Sigmoid colon (tissue), 7 donors: ENCODE data around the gene ST6GALNAC3. TPM values are rescaled to one million over a fixed set of nuclear protein-coding genes. Genes with fewer than 3 reads are reported as not detected.

Experiments
- DNase-seq: peaks from one replicate; pipeline ENCODE4 v3.0.0-alpha.2; 2019
- H3K27ac ChIP-seq, 4 donors: fragments of 200-600 bp; sonication (generic); one replicate each; pipeline ENCODE4 v1.5.1; 2016 to 2019; ENCODE audit warnings: mild to moderate bottlenecking in 1 of 4
- H3K27me3 ChIP-seq, 3 donors: fragments of 200-600 bp; sonication (generic); one replicate each; pipeline ENCODE4 v1.5.1; 2019; ENCODE audit warnings: mild to moderate bottlenecking in 1 of 3
- H3K36me3 ChIP-seq, 4 donors: fragments of 200-600 bp; sonication (generic); one replicate each; pipeline ENCODE4 v1.5.1; 2016 to 2019
- H3K4me1 ChIP-seq, 4 donors: fragments of 200-600 bp; sonication (generic); one replicate each; pipeline ENCODE4 v1.5.1; 2017 to 2019
- H3K4me3 ChIP-seq, 4 donors: fragments of 200-600 bp; sonication (generic); one replicate each; pipeline ENCODE4 v1.5.1; 2017 to 2019; ENCODE audit warnings: mild to moderate bottlenecking in 2 of 4, moderate library complexity in 1 of 4
- H3K9me3 ChIP-seq, 4 donors: fragments of 200-600 bp in 3 of 4; sonication (generic) in 3 of 4; one replicate each; pipeline versions ENCODE4 v1.5.1 to v1.6.1; 2013 to 2019
- EP300 ChIP-seq, 4 donors: sonication (generic); formaldehyde crosslinking; IDR thresholded peaks; one replicate each; pipeline ENCODE4 v1.6.1; 2017; ENCODE audit warnings: antibody characterized with exemption in 4 of 4
- POLR2A ChIP-seq, 2 donors: fragments of 450-650 bp; IDR thresholded peaks; one replicate each; pipeline ENCODE4 v1.6.1; 2016; ENCODE audit warnings: antibody characterized with exemption in 2 of 2, mild to moderate bottlenecking in 2 of 2, moderate library complexity in 2 of 2
- POLR2AphosphoS5 ChIP-seq, 4 donors: sonication (generic); formaldehyde crosslinking; IDR thresholded peaks; one replicate each; pipeline ENCODE4 v1.6.1; 2017; ENCODE audit warnings: antibody characterized with exemption in 4 of 4
- WGBS, 2 donors: extraction: QIAGEN DNeasy Blood & Tissue Kit; methylation state at CpG; one replicate each; pipeline ENCODE4 v1.1.7; 2013; 5-methylcytosine and 5-hydroxymethylcytosine counted together
- intact Hi-C: fragments of 100-400 bp; cut with DNase I; formaldehyde crosslinking; loops from one replicate; pipeline ENCODE4 v1.15.1; 2023
- polyA plus RNA-seq, 3 donors: library from polyadenylated mRNA; stranded (reverse); fragments of 200-250 nt; gene quantifications; one replicate each; pipeline ENCODE4 v1.2.3, GENCODE V29; 2013
- total RNA-seq, 4 donors: library from RNA; depleted of rRNA; stranded (reverse); fragments of >200 nt; gene quantifications; one replicate each; pipeline ENCODE4 v1.1.0, GENCODE V29; 2016
- TF ChIP-seq, protein P1 (sequence below), 4 experiments: fragments of 450-650 bp in 3 of 4; fragments of 200-600 bp in 1 of 4; IDR thresholded peaks; one replicate each; pipeline ENCODE4 v1.5.1; 2016 to 2019; ENCODE audit warnings: antibody characterized with exemption in 4 of 4, mild to moderate bottlenecking in 3 of 4, moderate library complexity in 2 of 4
- donor health status: healthy with polysubstance abuse.
- donor health status: Bipolar disorder and iron deficiency.
- donor health status: healthy.

ST6GALNAC3 gene
- total and polyA plus RNA-seq, 7 donors, result 1.6 to 7.5 (median 2.5) TPM

DNA sequence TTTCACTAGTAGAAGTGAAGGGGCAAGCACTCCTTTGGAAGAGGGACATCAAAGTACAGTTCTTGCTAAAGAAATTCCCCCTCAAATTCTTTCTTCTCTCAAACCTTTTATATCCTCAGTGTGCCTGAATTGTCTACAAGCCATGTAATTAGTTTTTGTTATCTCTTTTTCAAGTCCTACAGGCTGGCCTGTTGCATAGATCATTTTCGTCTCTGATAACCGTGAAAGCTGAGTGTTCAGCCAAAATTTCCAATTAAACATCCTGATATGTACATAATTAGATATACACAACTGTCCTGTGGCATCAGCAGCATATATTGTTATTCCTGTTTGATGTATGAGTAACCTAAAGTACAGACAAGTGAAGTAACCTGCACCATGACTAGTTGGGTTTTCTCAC lies 417.2 kb downstream of the ST6GALNAC3 start:
- Histone ChIP-seq H3K36me3 (no peaks in the 10 kb centered on the region), H3K27me3 (no peaks in the 10 kb centered on the region), H3K27ac (no peak overlapping the region), H3K9me3 (no peaks in the 10 kb centered on the region), H3K4me3 (no peak overlapping the region), H3K4me1 (no peaks in the 10 kb centered on the region)
- no peak for DNase-seq
- TF ChIP-seq POLR2AphosphoS5 (IDR thresholded peaks at IDR 0.05) (no peak), EP300 (IDR thresholded peaks at IDR 0.05) (no peak)
- TF ChIP-seq, protein P1, sequence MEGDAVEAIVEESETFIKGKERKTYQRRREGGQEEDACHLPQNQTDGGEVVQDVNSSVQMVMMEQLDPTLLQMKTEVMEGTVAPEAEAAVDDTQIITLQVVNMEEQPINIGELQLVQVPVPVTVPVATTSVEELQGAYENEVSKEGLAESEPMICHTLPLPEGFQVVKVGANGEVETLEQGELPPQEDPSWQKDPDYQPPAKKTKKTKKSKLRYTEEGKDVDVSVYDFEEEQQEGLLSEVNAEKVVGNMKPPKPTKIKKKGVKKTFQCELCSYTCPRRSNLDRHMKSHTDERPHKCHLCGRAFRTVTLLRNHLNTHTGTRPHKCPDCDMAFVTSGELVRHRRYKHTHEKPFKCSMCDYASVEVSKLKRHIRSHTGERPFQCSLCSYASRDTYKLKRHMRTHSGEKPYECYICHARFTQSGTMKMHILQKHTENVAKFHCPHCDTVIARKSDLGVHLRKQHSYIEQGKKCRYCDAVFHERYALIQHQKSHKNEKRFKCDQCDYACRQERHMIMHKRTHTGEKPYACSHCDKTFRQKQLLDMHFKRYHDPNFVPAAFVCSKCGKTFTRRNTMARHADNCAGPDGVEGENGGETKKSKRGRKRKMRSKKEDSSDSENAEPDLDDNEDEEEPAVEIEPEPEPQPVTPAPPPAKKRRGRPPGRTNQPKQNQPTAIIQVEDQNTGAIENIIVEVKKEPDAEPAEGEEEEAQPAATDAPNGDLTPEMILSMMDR (IDR thresholded peaks at IDR 0.05), result no peak
- intact Hi-C loops, result no loop called here
- 91% methylated on average over 2 of the region's 2 CpGs for WGBS, 2 donors

DNA sequence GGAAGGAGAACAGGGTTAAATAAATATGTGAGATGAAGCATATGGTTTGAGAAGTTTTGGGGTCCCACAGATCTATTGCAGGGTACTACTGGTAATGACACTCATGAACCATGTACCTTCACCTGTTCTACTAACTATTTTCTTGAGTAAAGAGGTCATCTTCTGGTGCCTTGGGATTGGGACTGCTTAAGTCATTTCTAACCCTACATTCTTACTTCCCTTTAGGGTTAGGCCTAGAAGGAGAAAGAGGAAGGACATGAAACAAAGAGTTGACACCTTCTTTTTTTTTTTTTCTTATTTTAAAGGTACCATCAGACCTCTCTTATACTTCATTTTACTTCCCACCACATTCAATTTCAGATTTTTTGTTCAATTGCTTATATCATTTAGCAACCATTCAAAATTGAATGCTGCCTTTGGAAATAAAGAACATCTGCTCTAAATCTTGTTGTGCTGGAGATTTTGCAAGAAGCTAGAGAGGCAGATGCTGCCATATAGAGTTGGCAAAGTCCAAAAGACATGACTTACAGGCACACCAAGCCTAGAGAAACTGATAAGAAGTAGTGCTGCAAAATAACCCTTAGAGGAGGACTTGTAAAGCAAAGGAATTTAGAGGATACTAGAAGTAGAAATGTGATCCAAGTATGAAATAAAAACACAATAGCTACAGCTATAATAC lies 418.3 kb downstream of the ST6GALNAC3 start:
- no peak for DNase-seq
- Histone ChIP-seq H3K27me3 (no peaks in the 10 kb centered on the region), H3K36me3 (no peaks in the 10 kb centered on the region), H3K4me3 (no peak overlapping the region), H3K4me1 (no peaks in the 10 kb centered on the region), H3K9me3 (no peaks in the 10 kb centered on the region), H3K27ac (no peak overlapping the region)
- TF ChIP-seq POLR2A (IDR thresholded peaks at IDR 0.05) (no peak), POLR2AphosphoS5 (IDR thresholded peaks at IDR 0.05) (no peak), EP300 (IDR thresholded peaks at IDR 0.05) (no peak)
- TF ChIP-seq, protein P1 (IDR thresholded peaks at IDR 0.05), result no peak
- intact Hi-C loops, result no loop called here

GRCh38 chr1:76494807-76495206 lies 420.3 kb downstream of the ST6GALNAC3 start:
- no peaks in the 10 kb centered on the region for H3K27me3 ChIP-seq
- H3K9me3 ChIP-seq, result no peaks in the 10 kb centered on the region
- H3K4me3 ChIP-seq, result no peak overlapping the region
- intact Hi-C loops, result no loop called here
- H3K36me3 ChIP-seq, result no peaks in the 10 kb centered on the region
- no peak overlapping the region for H3K27ac ChIP-seq
- no peaks in the 10 kb centered on the region for H3K4me1 ChIP-seq
- TF ChIP-seq EP300 (IDR thresholded peaks at IDR 0.05), result no peak
- no peak for TF ChIP-seq POLR2AphosphoS5 (IDR thresholded peaks at IDR 0.05)
- TF ChIP-seq, protein P1 (IDR thresholded peaks at IDR 0.05), result no peak
- TF ChIP-seq POLR2A (IDR thresholded peaks at IDR 0.05), result no peak
- DNase-seq, result no peak

GRCh38 chr1:76496871-76497270 lies 422.3 kb downstream of the ST6GALNAC3 start:
- Histone ChIP-seq H3K27me3 (no peaks in the 10 kb centered on the region), H3K4me1 (no peaks in the 10 kb centered on the region), H3K36me3 (no peaks in the 10 kb centered on the region), H3K9me3 (no peaks in the 10 kb centered on the region), H3K27ac (no peak overlapping the region), H3K4me3 (no peak overlapping the region)
- intact Hi-C loops, result no loop called here
- DNase-seq, result no peak
- TF ChIP-seq POLR2AphosphoS5 (IDR thresholded peaks at IDR 0.05) (no peak), EP300 (IDR thresholded peaks at IDR 0.05) (no peak), POLR2A (IDR thresholded peaks at IDR 0.05) (no peak)
- TF ChIP-seq, protein P1 (IDR thresholded peaks at IDR 0.05), result no peak
- 70% methylated on average over 3 of the region's 3 CpGs for WGBS, 2 donors

- H3K27me3 ChIP-seq, result no peaks in the 10 kb centered on the region
- H3K36me3 ChIP-seq, result no peaks in the 10 kb centered on the region
- H3K9me3 ChIP-seq, result no peaks in the 10 kb centered on the region
- no peaks in the 10 kb centered on the region for H3K4me1 ChIP-seq
- TF ChIP-seq POLR2A (IDR thresholded peaks at IDR 0.05), result no peak
- no peak for TF ChIP-seq POLR2AphosphoS5 (IDR thresholded peaks at IDR 0.05)
- TF ChIP-seq EP300 (IDR thresholded peaks at IDR 0.05), result no peak
- TF ChIP-seq, protein P1 (IDR thresholded peaks at IDR 0.05), result no peak
- DNase-seq, result no peak
- no peak overlapping the region for H3K4me3 ChIP-seq
- intact Hi-C loops, result no loop called here
- no peak overlapping the region for H3K27ac ChIP-seq
Measured at GRCh38 chr1:76500116-76500515, 425.6 kb downstream of the ST6GALNAC3 start.
